BJ (cell line): ENCODE measurements around the gene DHX38. TPM values are rescaled to one million over a fixed set of nuclear protein-coding genes. Genes with fewer than 3 reads are reported as not detected.

Experiments used
- CTCF ChIA-PET: fragments of 350-600 bp; formaldehyde crosslinking; extraction: SDS; loops from one replicate; lab custom pipeline; 2021; ENCODE audit warnings: antibody characterized with exemption, inconsistent platforms; lab: Yijun Ruan, JAX
- POLR2A ChIA-PET: fragments of 300-600 bp; sonication (Branson Sonifier 250); formaldehyde crosslinking; extraction: SDS; loops from one replicate; lab custom pipeline; 2021; ENCODE audit warnings: antibody characterized with exemption; lab: Charles Lee
- DNase-seq: peaks from one replicate; pipeline ENCODE4 v3.0.0-alpha.2; 2011; ENCODE audit warnings: low read depth
- H3K27me3 ChIP-seq: 2 replicates; pipeline ENCODE4 v1.6.0; 2011; ENCODE audit warnings: low read length; ENCODE audit not compliant: control insufficient read depth, insufficient read depth
- H3K36me3 ChIP-seq: 2 replicates; pipeline ENCODE4 v1.5.1; 2011; ENCODE audit warnings: low read length; ENCODE audit not compliant: control insufficient read depth, insufficient read depth
- H3K4me3 ChIP-seq: 2 replicates; pipeline ENCODE4 v1.5.1; 2011; ENCODE audit warnings: low read depth, mild to moderate bottlenecking, control low read depth, low read length
- CTCF ChIP-seq: IDR thresholded peaks from 2 replicates; pipeline ENCODE4 v1.5.1; 2011; ENCODE audit warnings: low read depth, mild to moderate bottlenecking, control low read depth, inconsistent platforms, low read length, moderate library complexity; ENCODE audit not compliant: insufficient read depth
- polyA plus RNA-seq: library from polyadenylated mRNA; depleted of rRNA; stranded (reverse); fragments of >200 nt; gene quantifications from 2 replicates; pipeline ENCODE4 v1.2.3, GENCODE V29; 2011

DHX38 gene
- polyA plus RNA-seq, 1 experiment = 37.6 TPM

- H3K4me3 ChIP-seq = peak overlapping the region; percentile 91
- ChIA-PET POLR2A (no interaction called here), CTCF (interaction anchor here (2.0 to 2.7 kb wide), 2 partner anchors 27 to 30 kb away, joined by 4 to 10 read pairs; no protein-coding TSS in a partner anchor)
- TF ChIP-seq CTCF = no peak
- peaks cover 12% of the 10 kb centered on the region for H3K36me3 ChIP-seq
- H3K27me3 ChIP-seq = no peaks in the 10 kb centered on the region
- no peak for DNase-seq
Measured at GRCh38 chr16:72094266-72094610, 591 bp downstream of the DHX38 start.

GRCh38 chr16:72098936-72099335, 5.3 kb downstream of the DHX38 start:
- Histone ChIP-seq H3K4me3 (no peak overlapping the region), H3K27me3 (no peaks in the 10 kb centered on the region), H3K36me3 (peaks cover 41% of the 10 kb centered on the region)
- CTCF ChIA-PET = interaction anchor here (0.9 to 1.5 kb wide), 2 partner anchors 13 to 32 kb away, joined by 3 to 4 read pairs; no protein-coding TSS in a partner anchor
- no peak for TF ChIP-seq CTCF
- no peak for DNase-seq
- POLR2A ChIA-PET = no interaction called here

GRCh38 chr16:72099377-72099818, 5.8 kb downstream of the DHX38 start:
- peak; percentile 48 for TF ChIP-seq CTCF
- Histone ChIP-seq H3K27me3 (no peaks in the 10 kb centered on the region), H3K36me3 (peaks cover 46% of the 10 kb centered on the region), H3K4me3 (no peak overlapping the region)
- CTCF ChIA-PET = interaction anchor here (1.2 to 1.5 kb wide), 4 partner anchors 12 to 28 kb away, joined by 3 to 6 read pairs (median 4); no protein-coding TSS in a partner anchor
- DNase-seq = no peak
- POLR2A ChIA-PET = no interaction called here

- no peak for TF ChIP-seq CTCF
- CTCF ChIA-PET = no interaction called here
- H3K36me3 ChIP-seq = peaks cover 63% of the 10 kb centered on the region
- H3K27me3 ChIP-seq = no peaks in the 10 kb centered on the region
- DNase-seq = no peak
- POLR2A ChIA-PET = no interaction called here
- no peak overlapping the region for H3K4me3 ChIP-seq
Measured at GRCh38 chr16:72101195-72101594, 7.5 kb downstream of the DHX38 start.

GRCh38 chr16:72104905-72105304, 11.3 kb downstream of the DHX38 start:
- Histone ChIP-seq H3K4me3 (no peak overlapping the region), H3K36me3 (peaks cover 65% of the 10 kb centered on the region), H3K27me3 (no peaks in the 10 kb centered on the region)
- ChIA-PET CTCF (interaction anchor here (1.7 kb wide), 1 partner anchor 20 kb away, joined by 4 read pairs; no protein-coding TSS in a partner anchor), POLR2A (no interaction called here)
- no peak for TF ChIP-seq CTCF
- no peak for DNase-seq
